ENCODE data around the gene PRSS16. TPM values are rescaled to one million over a fixed set of nuclear protein-coding genes. Genes with fewer than 3 reads are reported as not detected.
"Not testable (repeated sequence)": the region's sequence is repeated elsewhere in the genome, so short reads cannot be mapped to it uniquely, and the experiment has no call there.

PRSS16 gene, protein sequence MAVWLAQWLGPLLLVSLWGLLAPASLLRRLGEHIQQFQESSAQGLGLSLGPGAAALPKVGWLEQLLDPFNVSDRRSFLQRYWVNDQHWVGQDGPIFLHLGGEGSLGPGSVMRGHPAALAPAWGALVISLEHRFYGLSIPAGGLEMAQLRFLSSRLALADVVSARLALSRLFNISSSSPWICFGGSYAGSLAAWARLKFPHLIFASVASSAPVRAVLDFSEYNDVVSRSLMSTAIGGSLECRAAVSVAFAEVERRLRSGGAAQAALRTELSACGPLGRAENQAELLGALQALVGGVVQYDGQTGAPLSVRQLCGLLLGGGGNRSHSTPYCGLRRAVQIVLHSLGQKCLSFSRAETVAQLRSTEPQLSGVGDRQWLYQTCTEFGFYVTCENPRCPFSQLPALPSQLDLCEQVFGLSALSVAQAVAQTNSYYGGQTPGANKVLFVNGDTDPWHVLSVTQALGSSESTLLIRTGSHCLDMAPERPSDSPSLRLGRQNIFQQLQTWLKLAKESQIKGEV
- total RNA-seq (2014; rRNA removed; shearing (Covaris generic)) = 4.3 and 8.2 TPM in 2 replicates

DNA sequence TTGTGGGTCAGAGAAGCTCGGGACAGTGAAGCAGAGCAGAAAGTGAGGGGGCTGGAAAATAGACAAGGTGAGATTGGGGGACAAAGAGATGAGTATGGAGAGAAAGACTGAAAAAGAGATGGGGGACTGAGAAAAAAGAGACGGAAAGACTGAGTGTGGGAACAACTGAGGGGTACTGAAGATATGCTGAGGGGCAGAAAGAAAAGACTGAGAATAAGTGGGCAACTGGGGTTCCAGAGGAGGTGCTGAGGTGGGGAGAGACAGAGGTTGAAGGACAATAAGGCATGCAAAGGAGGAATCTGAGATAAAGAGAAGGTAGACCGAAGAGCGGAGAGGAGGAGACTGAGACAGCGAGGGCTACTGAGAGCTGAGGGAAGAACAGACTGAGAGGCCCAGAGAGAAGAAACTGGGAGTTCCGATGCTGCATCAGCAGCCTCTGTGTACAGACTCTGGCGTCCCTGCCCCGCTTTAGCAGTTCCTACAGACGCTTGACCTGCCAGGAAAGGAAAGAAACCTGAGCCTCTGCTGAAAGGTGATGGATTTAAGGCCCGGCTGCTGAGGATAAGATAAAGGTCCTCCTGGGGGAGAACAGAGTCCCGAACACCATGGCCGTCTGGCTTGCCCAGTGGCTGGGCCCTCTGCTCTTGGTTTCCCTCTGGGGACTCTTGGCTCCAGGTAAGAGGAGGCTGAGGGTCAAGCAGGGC, at the start of gene PRSS16:
TSS of gene PRSS16 (plus strand) at position 569 of the 704 bp plus-strand sequence. CDS start at position 606, 37 bp downstream.
- no peak for DNase-seq (ENCODE audit: low read depth)

DNA sequence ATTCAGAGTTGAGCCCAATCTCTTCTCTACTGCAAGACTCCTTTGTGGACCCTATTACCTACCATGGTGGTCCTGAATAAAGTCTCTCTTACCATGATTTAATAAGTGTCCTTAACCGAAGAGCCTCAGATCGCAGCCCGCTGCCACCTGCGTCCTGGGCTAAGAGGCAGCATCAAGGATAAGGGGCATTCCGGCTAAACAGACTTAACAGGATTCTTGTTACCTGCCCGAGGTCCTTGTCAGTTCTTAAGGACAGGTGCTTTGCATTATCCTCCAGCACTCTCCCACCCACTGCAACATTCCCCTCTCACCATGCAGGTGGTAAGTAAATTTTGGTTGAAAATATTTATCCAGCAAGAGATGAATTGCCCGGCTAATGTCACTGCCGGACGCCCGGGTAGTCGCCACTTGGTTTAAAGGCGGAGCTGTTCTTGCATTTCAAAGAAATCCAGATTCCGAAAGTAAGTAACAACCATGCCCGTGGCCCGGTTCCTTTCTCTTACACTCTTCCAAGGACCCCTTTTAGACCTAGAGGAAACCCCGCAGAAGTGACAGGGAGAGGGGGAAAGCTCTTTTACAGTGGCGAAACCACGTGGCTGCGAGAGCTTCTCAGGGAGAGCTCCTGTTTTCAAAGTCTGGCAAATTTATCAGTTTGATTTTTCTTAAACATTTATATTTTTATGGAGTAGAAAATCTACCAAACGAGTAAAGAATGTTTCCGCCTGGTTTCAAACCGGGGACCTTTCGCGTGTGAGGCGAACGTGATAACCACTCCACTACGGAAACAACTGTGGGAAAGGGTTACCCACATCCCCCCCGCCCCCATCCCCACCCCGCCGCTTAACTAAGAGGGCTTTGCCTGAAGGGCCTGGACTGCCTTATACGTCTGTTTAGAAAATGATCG, 41.9 kb upstream of the PRSS16 start:
- DNase-seq (ENCODE audit: low read depth) = no peak

DNA sequence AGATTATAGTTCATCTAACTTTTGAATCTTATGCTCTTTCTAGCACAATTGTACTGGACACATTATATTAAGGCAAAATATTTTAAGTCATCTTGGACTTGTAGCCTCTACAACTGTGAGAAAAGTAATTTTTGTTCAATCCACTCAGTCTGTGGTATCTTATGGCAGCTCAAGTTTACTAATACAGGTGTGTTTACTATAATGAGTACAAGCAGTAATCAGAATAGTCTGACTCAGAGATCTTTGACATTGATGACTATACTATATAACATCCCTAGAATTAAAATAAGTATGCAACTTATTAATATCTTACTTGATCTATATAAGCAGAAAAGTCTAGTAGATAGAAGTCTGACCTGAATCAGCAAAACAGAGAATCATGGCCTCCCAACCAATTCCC, 40.7 kb upstream of the PRSS16 start:
- no peak for DNase-seq (ENCODE audit: low read depth)

DNA sequence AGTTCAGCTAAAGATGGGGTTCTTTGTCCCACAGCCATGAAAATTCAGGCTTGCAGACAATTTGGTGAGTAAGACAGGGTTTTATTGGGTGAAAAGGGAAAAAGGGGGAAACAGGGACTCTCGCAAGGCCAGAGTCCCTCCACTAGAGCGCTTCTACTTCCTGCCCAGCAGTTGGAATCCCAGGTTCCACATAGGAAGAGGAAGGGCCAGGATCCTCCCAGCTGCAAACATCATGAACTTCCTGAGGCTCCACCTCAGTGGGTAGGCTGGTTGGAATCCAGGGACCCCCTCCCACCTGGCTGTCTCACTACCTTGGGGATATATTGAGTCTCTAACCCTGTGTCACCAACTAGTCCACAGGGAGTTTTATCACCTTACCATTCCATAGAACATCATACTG, 39.5 kb upstream of the PRSS16 start:
- DNase-seq (ENCODE audit: low read depth) = no peak

DNA sequence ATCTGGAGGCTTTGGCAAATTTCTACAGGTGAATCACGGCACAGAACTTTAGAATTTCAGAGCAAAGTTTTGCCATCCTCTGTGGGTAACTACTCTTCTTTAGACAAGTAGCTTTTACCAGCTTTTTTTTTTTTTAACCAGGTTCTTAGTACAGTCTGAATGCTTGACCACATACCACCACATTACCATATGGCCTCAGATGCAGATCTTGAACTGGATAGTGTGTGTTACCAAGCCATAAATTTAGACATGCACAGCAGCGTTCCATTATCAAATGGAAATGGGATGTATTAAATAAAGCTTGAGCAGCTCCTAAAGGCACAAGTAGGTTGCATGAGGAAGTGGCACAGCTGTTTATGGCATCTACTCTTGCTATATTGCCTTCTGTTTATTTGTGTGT, 38.3 kb upstream of the PRSS16 start:
- DNase-seq (ENCODE audit: low read depth) = no peak

DNA sequence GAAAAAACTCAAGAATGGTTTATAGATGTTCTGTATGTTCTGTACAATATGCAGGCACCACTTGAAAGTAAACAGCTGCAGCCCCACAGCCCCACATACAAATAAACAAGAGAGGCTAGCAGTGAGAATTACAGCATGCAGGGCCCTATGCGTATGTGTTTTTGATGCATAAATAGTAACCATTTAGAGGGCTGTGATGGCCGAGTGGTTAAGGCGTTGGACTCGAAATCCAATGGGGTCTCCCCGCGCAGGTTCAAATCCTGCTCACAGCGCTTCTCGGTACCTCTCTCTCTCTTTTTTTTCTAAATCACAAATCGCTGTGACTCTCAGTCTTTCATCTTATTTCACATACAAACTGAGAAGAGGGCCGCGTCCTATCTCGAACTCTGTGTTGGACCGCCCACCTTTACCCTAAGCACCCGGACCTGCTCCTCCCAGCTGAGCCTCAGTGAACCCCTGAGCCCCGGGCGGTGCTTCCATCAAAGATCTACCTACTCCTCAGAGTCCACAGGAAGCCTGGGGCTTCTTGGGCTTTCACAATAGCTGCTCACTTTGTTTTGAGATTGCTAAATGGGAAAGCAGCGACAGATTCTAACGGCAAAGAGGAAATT, 37.7 kb upstream of the PRSS16 start:
- peak; percentile 67 for DNase-seq (ENCODE audit: low read depth)

DNA sequence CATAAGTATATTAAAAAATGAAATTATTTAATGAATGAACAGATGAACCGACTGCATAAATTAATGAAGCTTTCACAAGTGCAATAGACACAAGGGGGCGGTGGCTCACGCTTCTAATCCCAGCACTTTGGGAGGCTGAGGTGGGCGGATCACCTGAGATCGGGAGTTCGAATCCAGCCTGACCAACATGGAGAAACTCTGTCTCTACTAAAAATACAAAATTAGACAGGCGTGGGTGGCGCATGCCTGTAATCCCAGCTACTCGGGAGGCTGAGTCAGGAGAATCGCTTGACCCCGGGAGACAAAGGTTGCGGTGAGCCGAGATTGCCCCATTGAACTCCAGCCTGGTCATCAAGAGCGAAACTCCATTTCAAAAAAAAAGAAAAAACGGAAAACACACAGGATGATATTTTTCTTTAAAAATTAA, 34.4 kb upstream of the PRSS16 start:
- peak; percentile 83 for DNase-seq (ENCODE audit: low read depth)

DNA sequence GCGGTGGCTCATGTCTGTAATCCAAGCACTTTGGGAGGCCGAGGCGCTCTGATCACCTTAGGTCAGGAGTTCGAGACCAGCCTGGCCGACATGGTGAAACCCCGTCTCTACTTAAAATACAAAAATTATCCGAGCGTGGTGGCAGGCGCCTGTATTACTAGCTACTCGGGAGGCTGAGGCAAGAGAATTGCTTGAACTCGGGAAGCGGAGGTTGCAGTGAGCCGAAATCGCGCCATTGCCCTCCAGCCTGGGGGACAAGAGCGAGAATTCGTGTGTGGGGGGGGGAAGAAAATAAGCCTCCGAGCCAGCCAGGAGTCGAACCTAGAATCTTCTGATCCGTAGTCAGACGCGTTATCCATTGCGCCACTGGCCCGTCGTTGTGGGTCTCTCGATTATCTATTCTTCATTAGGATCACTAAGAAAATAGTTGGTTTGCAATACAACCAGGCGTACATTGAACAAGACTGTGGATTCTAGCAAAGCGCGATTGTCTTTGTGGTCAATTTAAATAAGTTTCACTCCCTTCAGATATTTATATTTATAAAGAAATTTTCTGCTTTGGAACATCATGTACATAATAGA, 33.9 kb upstream of the PRSS16 start:
- DNase-seq (ENCODE audit: low read depth) = peak; percentile 84

DNA sequence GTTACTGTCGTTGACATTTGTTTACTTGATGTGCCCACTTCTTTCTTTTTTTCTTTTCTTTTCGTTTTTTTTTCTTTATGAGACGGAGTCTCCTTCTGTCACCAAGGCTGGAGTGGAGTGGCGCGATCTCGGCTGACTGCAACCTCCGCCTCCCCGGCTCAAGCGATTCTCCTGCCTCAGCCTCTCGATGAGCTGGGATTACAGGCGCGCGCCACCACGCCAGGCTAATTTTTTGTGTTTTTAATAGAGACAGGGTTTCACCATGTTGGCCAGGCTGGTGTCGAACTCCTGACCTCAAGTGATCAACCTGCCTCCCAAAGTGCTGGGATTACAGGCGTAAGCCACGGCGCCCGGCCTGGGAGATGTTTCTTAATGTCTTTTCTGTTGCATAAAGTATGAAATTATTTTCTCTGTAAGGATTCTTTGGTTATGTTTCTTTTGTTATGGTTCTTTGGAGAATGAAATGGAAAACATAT, 33.3 kb upstream of the PRSS16 start:
- peak; percentile 56 for DNase-seq (ENCODE audit: low read depth)

DNA sequence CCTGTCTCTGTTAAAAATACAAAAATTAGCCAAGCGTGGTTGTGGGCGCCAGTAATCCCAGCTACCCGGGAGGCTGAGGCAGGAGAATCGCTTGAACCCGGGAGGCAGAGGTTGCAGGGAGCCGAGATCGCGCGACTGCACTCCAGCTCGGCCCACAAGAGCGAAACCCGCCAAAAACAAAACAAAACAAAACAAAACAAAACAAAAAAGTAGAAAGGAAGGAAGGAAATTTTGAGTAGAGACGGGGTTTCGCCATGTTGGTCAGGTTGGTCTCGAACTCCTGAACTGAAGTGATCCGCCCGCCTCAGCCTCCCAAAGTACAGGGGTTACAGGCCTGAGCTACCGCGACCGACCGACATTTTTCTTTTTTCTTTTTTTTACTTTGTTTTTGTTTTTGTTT, 30.6 kb upstream of the PRSS16 start:
- DNase-seq (ENCODE audit: low read depth) = no peak

DNA sequence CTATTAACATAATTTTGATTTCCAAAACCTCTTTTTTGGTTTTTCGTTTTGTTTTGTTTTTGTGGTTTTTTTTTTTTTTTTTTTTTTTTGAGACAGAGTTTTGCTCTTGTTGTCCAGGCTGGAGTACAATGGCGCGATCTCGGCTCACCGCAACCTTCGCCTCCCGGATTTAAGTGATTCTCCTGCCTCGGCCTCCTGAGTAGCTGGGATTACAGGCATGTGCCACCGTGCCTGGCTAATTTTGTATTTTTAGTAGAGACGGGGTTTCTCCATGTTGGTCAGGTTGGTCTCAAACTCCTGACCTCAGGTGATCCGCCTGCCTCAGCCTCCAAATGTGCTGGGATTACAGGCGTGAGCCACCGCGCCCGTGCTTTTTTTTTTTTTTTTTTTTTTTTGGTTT, 24.5 kb upstream of the PRSS16 start:
- DNase-seq (ENCODE audit: low read depth) = not testable (repeated sequence)

DNA sequence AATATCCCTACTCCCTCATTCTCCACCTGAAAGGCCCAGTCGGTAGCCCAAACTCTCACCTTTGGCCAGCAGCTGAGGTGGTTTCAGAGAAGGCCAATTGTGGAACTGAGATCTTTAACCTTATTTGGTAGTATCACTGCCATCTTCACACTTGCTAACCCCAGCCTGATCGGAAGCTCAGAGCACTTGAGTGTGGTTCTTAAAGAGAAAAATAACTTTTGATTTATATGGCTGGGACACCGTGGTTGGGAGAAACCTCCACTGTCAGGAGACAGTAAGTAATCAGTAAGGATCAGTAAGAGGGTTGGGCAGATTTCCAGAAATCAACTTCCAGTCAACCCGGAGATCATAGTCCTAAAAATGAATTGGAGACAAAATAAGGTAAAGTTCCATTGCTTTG, 22.8 kb upstream of the PRSS16 start:
- DNase-seq (ENCODE audit: low read depth) = no peak

DNA sequence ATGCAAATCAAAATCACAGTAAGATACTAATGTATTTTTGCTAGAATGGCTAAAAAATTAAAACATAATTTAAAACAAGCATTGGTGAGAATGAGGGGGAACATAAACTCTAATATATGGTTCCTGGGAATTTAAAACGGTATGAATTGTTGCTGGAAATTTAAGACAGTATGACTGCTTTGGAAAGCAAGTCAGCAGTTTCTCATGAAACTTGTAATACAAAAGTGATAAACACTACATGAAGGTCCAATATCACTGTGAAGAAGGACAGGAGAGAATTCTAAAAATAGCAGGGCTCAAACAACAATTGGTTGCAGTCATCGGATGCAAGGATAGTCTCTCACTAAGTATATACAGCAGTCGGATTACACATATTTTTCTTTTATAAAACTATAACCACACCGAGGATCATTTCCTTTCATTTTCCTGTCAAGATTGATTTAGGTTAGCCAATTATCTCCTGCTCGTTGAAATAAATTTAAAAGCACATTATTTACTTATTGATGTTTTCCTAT, 18.5 kb upstream of the PRSS16 start:
- no peak for DNase-seq (ENCODE audit: low read depth)

DNA sequence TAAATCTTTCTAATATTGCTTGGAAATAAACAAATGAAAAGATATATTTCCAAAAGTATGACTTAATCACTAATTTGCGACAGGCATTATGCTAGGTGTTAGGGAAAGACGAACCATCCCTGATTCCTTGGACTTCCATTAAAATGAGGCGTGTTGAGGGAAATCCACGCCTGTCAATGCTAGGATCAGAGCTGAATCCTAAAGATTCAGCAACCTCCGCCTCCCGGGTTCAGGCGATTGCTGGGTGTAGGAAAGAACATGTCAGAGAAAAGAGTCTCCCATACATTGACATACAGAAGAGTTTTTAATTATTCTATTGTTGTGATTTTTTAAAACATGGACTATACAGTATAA, 16.8 kb upstream of the PRSS16 start:
- peak; percentile 58 for DNase-seq (ENCODE audit: low read depth)

DNA sequence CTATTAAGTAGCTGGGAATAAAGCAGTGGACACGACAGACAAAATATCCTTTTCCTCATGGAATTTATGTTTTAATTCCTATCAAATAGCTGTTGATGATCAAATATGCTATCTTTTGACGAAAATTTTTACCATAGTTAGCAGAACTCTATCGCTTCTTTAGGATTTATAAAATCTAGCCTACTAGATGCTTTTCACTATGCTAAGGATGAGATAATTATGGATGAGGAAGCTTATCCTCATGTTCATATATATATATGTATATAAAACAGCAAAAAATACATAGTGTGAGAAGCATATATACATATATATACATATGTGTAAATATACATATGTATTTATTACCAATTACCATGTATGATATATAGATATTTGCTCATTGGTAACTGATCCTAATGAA, 12.9 kb upstream of the PRSS16 start:
- DNase-seq (ENCODE audit: low read depth) = no peak

DNA sequence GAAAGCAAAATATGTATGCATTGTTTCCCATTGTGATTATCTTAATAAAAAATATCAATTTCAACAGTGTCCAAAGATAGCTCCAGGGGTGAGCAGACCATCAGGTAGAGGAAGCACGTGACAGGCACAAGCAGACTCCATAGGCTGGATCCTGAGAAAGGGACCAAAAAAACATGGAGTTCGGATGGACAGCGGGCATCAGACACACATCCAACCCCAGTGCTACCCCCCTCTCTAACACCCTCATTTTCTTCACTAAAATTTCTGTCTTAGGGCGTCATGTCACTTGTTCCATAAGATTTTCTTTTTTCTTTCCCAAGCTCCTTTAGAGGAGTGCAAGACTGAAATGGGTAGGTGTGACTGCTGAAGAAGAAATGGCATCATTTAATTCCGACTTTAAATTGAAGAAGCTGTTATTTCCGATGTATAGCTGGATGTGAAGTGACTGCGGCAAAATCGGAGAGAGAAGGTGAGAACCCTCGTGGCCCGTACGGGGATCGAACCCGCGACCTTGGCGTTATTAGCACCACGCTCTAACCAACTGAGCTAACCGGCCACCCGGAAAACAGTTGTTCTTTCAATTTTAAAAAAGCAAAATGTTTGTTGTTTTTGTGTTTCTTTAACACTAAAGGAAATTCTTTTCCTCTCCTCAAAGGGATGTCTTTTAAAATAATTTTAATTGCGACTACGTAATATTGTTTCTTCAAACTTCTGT, 10.3 kb upstream of the PRSS16 start:
- DNase-seq (ENCODE audit: low read depth) = peak; percentile 89

DNA sequence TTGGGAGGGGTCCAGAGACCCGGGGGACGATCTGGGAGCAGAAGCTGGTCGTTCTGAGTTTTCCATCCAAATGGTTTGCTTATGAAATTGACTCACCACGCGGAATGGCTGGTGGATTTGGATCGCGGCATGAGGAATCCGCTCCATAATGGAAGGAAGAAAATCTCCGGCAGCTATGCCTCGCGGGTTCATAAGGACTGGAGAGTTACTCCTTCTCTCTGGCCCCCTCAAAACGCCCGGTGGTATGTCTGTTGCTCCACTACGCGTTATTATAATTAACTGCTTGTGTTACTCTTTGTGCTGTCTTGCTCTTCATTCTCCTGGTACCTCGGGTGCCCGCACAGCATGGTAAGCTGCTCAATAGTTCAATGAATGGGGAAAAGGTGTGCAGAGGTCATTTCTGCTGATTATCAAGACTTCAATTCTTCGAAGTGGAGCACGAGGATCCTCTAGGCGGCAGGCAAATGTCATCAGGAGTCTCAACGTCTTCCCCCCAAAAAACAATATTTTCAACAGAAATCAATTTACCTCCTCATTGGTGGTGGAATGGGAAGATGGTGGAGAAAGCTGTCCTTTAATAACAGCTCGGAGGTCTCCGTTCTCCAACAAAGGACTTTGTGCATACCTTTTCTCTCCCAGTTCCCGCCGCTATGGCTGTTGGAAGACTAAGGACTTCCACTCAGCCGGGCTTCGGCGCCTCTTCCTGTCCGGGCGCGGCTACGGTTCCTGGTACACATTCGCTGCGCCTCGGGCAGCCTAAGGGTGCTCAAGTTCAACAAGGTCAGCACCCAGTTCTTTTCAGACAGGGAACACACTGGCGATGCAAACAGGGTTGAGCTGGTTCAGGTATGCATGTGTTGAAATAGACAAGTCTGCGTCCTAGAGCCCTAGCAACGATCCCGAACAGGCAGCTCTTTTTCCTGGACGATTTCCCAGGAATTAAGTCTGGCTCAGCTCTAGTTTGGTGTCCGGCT, 9.2 kb upstream of the PRSS16 start:
- DNase-seq (ENCODE audit: low read depth) = peak; percentile 58

DNA sequence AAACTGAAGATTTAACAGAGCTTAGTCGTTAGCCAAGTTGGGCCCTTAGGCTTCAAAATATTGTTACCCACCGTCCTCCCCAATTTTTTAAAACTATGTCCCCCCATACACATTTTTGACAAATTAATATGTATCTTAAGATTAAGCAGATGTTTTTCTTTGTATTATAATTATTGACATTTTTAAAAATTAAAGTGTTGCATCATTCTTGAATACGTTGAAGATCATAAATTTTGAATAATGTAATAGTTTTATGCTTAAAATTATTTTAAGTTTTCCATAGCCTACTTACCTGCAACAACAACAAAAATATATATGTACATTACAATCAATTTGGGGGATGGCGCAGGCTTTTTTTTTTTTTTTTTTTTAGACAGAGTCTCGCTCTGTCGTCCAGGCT, 8.2 kb upstream of the PRSS16 start:
- DNase-seq (ENCODE audit: low read depth) = no peak

DNA sequence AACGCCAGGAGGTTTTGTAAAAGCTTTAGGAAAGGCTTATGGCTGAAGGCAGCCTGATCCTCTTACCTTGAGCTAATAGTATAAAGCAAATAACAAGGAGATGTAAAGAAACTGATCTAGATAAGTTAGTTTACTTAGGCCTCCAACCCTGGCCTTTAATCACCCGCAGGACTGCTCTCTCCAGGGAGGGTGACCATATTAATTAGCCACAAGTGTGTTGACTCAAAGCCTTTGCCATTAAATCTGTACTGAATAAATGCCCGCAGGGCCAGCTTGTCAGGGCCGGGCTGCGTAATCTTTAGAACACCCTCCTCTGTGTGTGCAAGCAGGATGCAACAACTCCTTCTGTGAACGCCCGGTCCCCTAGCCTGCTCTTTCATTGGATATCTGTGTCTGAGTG, 6.1 kb upstream of the PRSS16 start:
- peak; percentile 37 for DNase-seq (ENCODE audit: low read depth)

All from Daoy (cell line).